Activated naive CD4-positive, alpha-beta T cell (primary cell): ENCODE measurements around the gene PHKB.

Experiments used
- DNase-seq, 4 experiments: peaks; one replicate each; lab custom pipeline; 2025; lab: John Stamatoyannopoulos, UW

The PHKB gene

DNA sequence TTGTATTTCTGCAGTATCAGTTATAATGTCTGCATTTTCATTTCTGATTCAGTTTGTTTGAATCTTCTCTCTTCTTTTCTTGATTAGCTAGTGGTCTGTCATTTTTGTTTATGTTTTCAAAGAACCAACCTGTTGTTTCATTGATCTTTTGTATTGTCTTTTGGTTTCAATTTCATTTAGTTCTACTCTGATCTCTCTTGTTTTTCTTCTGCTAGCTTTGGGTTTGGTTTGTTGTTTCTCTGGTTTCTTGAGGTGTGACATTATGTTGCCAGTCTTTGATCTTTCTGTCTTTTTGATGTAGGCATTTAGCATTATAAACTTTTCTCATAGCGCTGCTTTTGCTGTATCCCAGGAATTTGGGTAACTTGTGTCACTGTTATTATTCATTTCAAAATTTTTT is 107.2 kb downstream of the PHKB start:
- DNase-seq = no peak

DNA sequence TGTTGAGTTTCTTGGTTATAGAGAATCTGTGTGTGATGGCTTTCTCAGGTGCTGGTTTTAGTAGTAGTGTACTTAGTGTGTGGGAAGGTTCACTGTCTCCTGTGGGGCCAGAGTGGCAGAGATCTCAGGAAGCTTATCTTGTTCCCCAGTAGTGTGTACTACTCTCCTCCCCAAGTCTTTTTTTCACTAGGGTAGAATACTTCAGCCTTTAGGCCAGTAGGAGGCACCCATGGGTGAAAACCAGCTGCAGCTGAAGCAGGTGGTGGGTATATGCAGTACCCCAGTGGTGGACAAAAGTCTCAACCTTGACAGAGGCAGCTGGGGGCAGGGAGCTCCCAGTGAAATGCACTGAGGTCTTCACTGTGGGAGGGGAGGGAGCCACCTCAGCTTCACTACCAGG is 109.9 kb downstream of the PHKB start:
- no peak for DNase-seq

DNA sequence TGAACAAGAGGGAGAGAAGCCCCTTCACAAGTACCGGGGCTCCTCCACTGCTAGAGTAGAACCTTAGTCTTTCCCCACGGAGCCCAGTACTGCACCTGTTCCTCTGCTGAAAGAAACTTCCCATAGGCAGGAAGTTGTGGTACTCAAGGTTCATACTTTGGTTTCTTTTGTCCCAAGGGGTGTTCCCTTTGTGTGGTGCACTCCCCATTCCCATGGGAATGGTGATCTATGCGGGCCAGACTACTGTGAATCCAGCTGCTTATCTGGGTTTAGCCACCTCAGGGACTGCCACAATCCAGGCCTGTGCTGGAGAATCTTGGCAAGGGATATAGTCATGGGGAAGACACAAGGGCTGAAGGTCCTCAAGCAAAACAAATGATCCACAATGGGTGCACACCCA is 110.6 kb downstream of the PHKB start:
- DNase-seq = no peak

DNA sequence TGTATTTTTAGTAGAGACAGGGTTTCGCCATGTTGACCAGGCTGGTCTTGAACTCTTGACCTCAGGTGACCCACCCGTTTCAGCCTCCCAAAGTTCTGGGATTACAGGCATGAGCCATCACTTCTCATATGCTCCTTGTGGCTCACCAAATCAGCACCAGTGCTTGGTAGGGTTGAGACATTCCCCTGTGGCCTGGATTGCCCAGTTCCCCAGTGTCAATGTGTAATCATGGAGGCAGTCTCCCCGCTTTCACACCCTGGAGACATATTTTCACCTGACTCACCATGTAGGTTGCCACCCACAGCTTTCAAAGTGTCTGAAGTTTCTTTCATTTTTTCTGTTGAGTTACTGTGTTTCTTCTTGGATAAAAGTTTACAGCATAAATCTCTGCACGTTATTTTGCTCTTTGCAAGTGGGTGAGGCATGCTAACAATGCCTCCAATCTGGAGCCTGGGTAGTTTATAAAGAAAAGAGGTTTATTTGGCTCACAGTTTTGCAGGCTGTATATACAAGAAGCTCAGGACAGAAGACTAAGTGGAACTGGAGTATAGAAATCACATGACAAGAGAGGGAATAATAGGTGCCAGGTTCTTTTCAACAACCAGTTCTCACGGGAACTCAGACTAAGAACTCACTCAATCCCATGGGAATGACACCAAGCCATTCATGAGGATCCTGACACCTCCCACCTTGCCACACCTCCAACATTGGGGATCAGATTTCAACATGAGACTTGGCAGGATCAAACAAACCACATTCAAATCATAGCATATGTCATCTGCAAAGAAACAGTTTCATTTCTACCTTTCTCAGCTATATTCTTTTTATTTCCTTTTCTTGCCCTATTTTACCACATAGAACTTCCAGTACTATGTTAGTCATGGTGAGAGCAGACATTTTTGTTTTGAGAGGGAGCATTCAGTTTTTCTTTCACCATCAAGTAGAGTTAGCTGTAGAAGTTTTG is 113.2 kb downstream of the PHKB start:
- DNase-seq = no peak

DNA sequence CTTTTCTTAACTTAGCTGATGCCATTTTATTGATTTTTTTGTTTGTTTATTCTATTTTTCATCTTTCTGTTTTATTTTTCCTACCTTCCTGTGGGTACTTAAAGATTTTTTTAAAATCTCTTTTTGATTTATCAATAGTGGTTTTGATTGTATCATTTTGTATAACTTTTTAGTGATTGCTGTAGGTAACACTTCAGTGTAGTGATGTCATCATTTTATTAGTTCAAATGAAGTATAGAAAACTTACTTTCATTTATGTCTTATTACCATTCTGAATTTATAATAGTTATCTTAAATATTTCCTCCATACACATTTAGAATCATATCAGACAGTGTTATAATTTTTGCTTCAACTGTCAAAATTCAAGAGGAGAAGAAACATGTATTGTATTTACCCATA is 115.9 kb downstream of the PHKB start:
- no peak for DNase-seq

DNA sequence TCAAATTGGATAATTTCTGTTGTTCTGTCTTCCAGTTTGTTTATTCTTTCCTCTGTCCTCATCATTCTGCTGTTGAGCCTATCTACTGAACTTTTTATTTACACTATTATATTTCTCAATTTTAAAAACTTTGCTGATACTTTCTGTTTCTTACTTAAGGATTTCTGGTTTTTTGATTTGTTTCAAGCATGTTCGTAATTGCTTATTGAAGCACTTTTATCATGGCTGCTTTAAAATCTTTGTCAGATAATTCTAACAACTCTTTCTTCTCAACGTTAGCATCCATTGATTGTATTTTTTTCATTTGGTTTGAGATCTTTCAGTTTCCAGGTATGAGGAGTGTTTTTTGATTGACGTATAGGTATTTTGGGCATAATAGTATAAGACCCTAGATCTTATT is 116.9 kb downstream of the PHKB start:
- no peak for DNase-seq

DNA sequence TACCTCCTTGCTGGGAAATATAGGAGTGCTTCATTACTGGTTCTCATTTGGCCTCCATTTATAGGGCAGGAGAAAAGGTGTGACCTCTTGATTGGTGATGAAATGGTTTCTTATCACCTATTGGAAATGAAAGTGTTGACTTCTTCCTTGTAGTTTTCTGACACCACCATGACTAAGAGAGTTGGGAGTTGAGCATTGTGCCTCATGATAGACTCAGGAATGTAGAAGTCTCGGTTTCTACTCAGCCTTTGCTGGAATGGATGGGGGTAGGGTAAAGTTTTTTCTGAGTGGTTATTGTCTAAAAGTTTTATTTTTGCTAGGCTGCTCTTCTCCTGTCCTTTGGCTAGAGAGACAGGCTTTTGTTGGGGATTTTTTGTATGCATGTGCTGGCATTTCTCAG is 117.4 kb downstream of the PHKB start:
- no peak for DNase-seq

DNA sequence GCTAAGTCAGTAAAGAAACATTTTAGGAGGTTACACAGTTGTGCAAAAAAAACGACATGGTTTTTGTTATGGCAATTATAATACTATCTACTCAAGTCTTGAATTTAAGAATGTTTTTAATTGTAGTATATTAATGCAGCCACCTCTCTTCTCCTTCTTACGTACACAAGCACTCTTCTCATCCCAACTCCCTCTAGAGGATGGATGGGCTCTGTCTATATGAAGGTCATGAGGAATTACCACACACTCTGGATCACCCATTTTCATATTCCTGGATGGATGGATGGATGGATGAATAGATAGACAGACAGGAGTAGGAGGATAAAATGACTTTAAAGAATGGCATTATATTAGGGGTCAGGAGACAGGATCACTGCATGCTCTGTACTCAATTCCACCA is 120.0 kb downstream of the PHKB start:
- no peak for DNase-seq

DNA sequence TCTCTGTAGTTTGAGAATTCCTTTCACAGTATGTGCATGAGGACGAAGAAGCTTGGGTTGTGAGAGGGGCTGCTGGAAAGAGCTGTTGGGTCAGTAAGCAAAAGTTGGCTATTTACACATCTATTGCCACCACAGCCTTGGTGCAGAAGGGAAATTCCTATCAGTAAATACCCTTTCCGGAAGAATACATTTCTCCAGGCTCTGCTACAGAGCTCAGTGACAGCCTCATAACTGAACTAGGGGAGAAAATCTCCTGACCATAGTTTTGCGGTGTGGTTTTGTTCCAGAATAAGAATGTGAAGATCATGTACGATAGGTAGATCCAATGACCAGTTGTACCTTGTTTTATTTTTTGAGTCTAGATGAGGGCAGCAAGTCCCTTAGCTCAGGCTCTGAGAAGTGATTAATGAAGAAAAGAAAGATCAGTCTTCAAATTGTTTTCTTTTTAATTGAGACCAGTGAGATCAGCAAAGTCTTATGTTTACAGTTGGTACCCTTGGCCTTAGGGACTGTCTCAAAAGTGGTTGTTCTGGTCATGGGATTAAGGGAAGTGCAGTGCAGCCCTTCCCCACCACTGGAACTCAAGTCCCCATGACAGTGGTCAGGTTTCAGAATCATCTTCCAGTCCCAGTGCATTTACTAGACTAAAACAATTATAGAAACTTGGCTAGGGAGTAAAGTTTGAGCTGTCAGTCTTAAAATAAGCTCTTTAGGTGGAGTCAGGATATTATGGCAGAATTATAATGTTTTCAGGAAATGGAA is 123.5 kb downstream of the PHKB start:
- DNase-seq = no peak

DNA sequence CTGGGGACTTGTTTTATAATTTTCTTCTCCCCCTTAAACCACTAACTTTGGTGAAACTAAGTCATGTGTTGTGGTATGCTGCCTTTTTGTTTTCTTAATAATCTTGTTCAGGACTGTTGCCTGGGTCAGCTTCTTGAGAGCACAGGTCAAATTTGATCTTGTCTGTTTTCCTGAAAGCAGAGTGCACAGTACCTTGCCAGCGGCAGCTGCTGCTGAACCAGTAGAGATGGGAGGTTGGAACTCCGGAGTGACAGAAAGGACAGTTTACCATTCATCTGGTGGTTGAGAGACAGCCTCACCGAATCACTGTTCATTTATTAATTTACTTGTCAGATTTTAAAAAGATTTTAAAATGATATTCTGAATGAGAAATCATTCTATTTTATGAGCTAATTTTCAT is 125.0 kb downstream of the PHKB start:
- no peak for DNase-seq

DNA sequence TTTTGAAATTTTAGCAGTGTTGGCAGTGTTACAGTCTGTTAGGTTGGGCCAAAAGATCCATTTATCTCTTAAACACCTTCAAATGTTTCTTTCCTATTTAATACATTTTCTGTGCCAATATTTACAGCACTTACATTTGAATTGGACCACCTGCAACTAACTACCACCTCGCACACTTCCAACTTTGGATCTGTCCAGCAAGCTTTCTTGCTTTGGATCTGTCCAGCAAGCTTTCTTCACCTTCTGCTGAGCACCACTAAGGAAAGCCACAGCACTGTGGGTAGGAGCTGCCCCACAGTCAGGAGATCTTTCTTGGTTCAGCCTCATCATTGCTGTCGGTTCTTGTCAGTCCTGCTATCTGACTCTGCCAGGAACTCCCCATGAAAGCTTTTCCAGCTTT is 129.3 kb downstream of the PHKB start:
- DNase-seq = no peak

DNA sequence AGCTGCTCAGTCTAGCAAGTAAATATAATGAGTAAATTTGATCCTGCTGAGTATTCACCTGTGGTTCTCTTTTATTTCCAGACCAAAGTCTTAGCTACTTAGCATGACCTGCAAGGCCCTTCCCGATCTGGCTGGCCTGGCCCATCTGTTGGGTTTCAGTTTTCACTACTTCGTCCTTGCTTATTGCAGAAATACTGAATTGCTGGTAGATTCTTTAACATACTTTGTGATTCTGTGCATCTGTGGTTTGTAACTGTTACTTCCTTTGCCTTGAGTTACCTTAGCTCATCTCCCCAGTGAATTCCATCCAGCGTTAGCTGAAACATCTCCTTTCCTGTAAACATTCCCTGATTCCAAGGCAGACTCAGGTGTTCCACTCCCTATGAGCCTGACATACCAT is 131.1 kb downstream of the PHKB start:
- DNase-seq = no peak

DNA sequence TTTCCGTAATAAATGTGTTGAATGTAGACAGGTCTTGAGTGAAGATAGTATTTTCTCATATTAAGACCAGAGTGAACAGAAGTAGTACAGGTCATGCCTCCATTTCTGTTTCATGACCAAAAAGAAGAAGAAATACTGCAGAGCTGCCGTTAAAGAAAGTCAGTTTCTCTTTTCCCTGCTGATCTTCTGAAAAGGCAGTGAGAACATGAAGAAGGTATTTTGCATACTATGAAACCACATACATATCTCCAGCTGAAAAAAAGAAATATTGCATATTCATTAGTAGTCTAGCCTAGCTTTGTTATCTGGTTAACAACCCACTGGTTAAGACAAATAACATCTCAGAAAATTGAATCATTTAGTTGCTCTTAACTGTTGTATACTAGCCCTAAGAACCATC is 138.4 kb downstream of the PHKB start:
- DNase-seq = no peak

DNA sequence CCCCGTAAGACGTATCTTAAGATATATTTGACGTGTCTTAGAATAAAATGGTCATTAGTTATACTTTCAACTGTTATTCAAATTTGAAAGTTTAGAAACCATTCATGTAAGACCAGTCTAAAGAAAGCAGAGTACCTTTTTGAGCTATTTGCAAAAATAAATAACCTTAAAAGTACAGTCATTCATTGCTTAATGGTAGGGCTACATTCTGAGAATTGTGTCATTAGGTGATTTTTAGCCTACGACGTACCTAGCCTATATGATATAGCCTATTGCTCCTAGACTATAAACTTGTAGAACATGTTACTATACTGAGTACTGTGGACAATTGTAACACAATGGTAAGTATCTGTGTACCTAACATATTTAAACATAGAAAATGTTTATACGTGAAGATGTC is 139.2 kb downstream of the PHKB start:
- no peak for DNase-seq

DNA sequence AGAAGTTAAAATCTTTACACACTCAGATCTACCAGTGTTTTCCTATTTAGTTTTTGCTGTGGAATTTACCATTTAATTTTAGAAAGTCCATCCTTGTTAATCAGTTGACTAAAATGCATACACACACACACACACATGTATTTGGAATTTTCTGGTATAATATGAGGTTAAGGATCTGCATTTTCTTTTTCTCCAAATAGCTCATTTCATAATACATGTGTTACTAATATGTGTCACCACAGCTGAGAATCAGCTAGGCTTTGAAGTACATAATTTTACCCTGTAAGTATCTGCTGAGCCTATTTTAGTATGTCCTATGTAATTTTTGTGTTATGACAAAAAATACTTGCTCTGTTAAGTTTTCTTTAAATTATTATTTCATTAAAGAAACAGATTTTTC is 143.2 kb downstream of the PHKB start:
- DNase-seq = no peak

DNA sequence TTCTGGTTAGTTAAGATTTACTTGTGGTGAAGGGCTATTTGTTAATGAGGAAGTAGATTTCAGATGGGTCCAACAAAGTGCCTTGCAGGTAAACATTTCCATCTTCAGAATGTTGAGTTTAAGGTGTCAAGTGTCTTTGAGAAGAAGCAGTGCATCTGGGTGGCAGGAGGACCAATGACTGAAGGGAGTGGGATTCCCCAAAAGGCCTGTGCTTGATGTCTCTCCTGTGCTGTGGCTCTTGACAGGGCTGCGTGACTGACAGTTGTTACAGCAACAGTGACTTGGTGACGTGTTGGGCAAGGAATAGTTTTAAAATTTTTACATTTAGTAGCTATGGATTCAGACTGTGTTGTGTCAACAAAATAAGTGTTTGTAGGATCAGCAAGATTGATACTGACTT is 149.9 kb downstream of the PHKB start:
- no peak for DNase-seq

DNA sequence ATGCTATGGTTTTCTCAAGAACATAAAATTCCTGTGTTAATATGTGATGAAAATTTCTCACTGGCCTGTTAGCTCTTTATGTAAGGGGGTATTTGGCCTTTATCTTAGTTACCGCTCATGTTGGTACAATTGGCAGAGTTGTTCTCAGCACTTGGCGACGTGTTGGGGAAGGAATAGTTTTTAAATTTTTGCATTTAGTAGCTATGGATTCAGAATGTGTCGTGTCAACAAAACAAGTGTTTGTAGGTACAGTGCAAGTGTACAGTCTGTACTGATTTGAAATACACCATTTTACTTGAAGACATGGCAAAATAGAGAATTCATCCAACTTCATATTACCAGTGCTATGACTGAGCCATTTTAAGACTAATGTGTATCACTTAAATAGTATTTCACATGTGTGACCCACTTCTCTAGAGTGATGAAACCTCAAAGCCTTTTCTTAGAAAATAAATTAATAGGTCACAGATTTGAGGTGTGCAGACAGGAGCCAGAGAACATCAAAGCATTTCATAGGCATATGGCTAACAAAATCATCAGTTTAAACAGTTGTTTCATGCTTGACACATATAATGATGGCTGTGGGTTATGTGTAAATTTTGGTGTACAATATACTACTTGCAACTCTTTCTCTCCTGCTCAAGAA is 150.8 kb downstream of the PHKB start:
- no peak for DNase-seq

DNA sequence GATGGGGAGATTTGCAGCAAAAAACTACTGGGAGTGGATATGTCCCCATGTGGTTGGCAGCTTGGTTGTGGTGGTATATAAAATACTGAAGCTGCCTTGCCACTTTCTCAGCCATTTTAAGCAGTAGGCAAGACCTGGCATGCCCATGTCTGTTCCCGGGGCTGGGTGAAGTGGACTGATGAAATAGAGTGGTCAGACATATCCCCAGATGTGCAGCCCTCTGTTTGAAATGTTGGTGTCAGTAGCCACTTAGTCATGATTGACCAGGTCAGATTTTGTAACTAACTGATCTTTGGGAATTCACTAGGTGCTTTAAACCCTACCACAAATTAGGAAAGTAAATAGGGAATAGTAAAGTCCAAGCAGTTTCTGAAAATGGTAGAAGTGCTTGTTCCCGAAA is 151.6 kb downstream of the PHKB start:
- no peak for DNase-seq

DNA sequence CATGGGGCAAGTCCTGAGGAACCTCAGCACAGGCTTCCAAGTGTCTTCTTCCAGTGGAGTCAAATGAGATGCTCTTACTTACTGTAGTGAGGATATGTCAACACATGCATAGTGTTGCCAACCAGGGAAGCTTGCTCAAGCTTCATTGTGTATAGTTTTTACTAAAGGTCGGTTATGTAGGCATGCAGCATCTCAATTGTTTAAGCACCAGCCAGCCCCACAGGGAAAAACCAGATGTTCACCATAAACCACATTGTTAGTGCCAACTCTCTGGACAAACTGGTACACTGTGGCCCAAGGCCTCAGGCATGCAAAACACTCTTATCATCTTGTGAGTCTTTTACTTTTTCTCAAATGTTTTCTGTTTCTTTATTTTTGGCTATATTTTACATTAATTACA is 152.1 kb downstream of the PHKB start:
- DNase-seq = no peak

DNA sequence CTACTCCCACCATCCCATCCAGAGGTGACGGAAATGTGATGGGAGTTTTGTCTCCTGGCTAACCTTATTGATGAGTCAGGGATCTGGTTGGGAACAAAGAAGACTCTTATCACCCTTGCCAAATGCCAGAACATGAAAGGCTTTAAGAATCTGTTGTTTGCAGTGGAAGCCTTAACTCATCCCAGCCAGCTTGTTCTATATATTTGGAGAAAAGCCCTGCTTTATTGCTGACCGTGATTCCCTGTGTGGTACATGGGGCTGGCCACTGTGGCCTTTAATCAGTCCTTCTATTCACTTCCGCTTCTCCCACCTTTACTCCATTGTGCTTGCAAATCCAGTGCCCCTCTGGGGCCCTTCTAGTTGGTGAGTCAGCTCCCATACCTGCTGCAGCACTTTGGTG is 156.6 kb downstream of the PHKB start:
- DNase-seq = no peak

DNA sequence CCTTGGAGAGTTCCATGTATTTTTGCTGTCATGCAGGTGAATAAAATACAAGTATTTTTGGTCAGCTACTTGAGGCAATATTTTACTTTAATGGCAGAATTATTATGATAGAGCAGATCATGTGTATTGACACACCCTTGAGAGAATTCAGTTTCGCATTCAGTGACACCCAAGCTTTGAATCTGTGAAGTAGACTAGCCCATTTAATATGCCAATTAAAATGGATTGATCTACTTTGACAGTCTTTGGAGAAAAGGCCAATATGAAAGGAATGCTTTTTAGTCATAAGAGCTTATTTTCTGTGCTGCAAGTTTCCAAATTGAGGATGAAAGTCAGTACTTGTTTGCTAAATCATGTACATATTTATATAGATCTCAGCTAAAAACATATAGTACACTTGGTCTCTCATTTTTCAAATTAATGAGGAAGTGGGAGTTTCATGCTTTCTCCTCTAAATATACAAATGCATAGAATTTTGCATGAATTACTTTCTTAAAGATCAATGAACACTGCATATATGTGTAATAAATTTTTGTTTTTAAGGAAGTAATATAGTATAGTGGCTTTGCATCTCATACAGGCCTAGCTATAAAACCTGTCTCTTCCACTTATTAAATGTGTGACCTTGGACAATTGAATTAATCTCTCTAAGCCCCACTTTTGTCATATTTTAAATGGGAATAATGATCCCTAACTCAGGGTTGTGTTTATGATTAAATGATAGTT is 161.5 kb downstream of the PHKB start:
- DNase-seq = no peak

DNA sequence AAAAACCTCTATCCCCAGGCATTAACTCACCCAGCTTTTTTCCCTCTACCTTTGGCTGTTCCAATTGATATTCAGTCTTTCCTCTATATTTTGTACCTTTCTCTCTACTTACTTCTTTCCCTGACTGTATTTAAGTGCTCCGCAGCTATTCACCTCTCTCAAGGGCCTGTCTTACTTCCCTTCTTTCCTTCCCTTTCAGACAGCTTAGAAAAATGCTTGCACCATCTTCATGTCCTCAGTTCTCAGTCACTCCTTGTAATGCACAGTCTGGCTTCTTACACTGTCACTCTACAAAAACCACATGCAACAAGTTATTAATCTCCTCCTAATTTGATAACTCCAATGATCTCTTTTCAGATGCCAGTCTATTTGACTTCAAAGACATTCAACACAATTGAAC is 163.4 kb downstream of the PHKB start:
- no peak for DNase-seq
